ENCODE measurements around the gene SGCD.

The SGCD gene

DNA sequence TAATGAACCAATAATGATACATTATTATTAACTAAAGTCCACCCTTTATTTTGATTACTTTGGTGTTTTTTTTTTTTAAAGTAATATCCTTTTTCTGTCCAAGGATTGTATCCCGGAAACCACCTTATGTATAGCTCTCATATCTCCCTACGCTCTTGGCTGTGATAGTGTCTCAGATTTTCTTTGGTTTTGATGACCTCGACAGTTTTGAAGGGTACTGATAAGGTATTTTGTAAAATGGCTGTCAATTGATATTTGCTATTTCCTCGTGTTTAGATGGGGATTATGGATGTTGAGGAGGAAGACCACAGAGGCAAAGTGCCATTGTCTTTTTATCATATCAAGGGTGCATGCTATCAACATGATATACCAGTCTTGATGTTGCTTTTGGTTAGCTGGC, 259.0 kb downstream of the SGCD start:
- no peak overlapping the region for H3K4me3 ChIP-seq (ENCODE audit: severe bottlenecking)
- no peak overlapping the region for H3K27ac ChIP-seq (ENCODE audit: poor library complexity, severe bottlenecking)
- H3K27me3 ChIP-seq (ENCODE audit: insufficient read depth, poor library complexity, severe bottlenecking), result no peaks in the 10 kb centered on the region
- H3K36me3 ChIP-seq (ENCODE audit: low read depth), result no peaks in the 10 kb centered on the region
- no peak for ATAC-seq (ENCODE audit: low read depth)
- H3K4me1 ChIP-seq (ENCODE audit: insufficient read depth, poor library complexity, severe bottlenecking), result no peaks in the 10 kb centered on the region
- DNase-seq (ENCODE audit: low spot score), result no peak
- no peaks in the 10 kb centered on the region for H3K9me3 ChIP-seq (ENCODE audit: severe bottlenecking)
- TF ChIP-seq, protein P1, sequence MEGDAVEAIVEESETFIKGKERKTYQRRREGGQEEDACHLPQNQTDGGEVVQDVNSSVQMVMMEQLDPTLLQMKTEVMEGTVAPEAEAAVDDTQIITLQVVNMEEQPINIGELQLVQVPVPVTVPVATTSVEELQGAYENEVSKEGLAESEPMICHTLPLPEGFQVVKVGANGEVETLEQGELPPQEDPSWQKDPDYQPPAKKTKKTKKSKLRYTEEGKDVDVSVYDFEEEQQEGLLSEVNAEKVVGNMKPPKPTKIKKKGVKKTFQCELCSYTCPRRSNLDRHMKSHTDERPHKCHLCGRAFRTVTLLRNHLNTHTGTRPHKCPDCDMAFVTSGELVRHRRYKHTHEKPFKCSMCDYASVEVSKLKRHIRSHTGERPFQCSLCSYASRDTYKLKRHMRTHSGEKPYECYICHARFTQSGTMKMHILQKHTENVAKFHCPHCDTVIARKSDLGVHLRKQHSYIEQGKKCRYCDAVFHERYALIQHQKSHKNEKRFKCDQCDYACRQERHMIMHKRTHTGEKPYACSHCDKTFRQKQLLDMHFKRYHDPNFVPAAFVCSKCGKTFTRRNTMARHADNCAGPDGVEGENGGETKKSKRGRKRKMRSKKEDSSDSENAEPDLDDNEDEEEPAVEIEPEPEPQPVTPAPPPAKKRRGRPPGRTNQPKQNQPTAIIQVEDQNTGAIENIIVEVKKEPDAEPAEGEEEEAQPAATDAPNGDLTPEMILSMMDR (IDR thresholded peaks at IDR 0.05; ENCODE audit: poor library complexity, severe bottlenecking), result no peak

DNA sequence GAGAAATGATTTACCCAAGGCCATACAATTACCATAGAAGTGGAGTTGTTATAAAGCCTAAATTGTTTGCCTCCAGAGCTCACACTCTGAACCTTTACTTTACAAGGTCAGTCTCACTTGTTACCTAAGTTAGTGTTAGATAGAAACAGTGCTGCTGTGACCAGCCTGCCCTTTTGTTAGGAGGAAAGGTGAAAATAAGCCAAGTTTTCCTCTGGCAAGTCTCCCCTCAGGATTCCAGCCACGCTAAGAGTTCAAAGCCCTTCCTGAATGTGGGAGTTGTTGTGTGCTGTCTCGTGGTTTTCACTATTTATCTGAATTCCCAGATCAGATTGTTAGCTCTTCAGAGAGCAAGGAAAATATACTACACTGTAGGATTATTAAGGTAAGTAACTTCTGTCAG, 260.0 kb downstream of the SGCD start:
- no peak for ATAC-seq (ENCODE audit: low read depth)
- TF ChIP-seq, protein P1 (IDR thresholded peaks at IDR 0.05; ENCODE audit: poor library complexity, severe bottlenecking), result no peak
- H3K36me3 ChIP-seq (ENCODE audit: low read depth), result no peaks in the 10 kb centered on the region
- H3K4me3 ChIP-seq (ENCODE audit: severe bottlenecking), result no peak overlapping the region
- DNase-seq (ENCODE audit: low spot score), result no peak
- H3K9me3 ChIP-seq (ENCODE audit: severe bottlenecking), result no peaks in the 10 kb centered on the region
- no peak overlapping the region for H3K27ac ChIP-seq (ENCODE audit: poor library complexity, severe bottlenecking)
- H3K4me1 ChIP-seq (ENCODE audit: insufficient read depth, poor library complexity, severe bottlenecking), result no peaks in the 10 kb centered on the region
- H3K27me3 ChIP-seq (ENCODE audit: insufficient read depth, poor library complexity, severe bottlenecking), result no peaks in the 10 kb centered on the region

DNA sequence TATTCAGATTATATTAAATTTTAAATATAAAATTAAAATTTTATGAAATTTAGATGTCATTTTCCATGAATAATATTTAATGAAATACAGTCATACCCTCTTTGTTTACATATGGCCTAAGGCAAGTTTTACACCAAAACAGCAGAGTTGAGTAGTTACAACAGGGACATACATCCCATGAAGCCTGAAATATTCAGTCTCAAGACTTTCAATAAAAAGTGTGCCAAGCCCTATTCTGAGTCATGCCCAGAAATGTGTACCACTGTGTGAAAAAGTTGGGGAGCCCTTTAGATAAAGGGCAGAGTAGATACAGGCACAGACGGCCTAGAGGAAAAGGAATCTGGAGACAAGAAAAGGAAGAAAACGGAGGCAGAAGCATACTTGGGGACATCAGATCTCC, 261.3 kb downstream of the SGCD start:
- DNase-seq (ENCODE audit: low spot score), result no peak
- no peak for ATAC-seq (ENCODE audit: low read depth)
- Histone ChIP-seq H3K36me3 (ENCODE audit: low read depth) (no peaks in the 10 kb centered on the region), H3K4me1 (ENCODE audit: insufficient read depth, poor library complexity, severe bottlenecking) (no peaks in the 10 kb centered on the region), H3K27ac (ENCODE audit: poor library complexity, severe bottlenecking) (no peak overlapping the region), H3K4me3 (ENCODE audit: severe bottlenecking) (no peak overlapping the region), H3K27me3 (ENCODE audit: insufficient read depth, poor library complexity, severe bottlenecking) (no peaks in the 10 kb centered on the region), H3K9me3 (ENCODE audit: severe bottlenecking) (no peaks in the 10 kb centered on the region)
- TF ChIP-seq, protein P1 (IDR thresholded peaks at IDR 0.05; ENCODE audit: poor library complexity, severe bottlenecking), result no peak

DNA sequence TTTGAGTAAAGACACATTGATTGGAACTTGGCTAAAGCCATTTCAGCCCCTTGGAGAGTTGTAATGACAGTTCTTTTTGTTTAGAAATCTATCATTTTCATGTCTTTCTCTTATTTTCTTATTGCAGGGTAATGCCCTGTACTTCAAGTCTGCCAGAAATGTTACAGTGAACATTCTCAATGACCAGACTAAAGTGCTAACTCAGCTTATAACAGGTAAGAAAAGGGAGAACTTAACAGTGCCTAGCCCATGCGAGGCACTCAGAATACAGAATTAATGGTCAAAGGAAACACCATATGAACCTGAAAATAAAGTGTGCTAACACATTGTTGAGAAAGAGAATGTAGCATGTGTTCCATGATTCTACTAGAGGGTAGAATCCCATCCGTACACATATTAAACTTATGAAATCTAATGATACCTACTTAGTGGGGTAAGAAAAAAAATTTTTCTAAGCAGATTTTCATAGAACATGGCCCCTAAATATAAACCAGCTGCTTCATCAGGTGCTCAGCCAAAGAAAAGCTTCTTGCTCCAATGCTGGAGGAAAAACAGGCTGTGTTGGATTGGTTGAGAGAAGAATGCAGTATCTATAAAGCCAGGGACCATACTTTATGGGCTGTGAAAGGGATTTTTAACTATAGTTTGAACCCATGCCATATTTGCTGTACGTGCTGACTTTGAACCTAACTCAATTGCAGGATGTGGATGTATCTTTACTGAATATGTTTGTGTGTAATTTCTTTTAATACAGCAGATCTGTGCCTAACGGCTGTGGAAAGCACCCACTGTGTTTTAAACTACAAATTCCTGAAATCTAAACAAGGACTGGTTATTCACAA, 262.4 kb downstream of the SGCD start:
- no peaks in the 10 kb centered on the region for H3K4me1 ChIP-seq (ENCODE audit: insufficient read depth, poor library complexity, severe bottlenecking)
- H3K4me3 ChIP-seq (ENCODE audit: severe bottlenecking), result no peak overlapping the region
- ATAC-seq (ENCODE audit: low read depth) (no peak), DNase-seq (ENCODE audit: low spot score) (no peak)
- H3K36me3 ChIP-seq (ENCODE audit: low read depth), result no peaks in the 10 kb centered on the region
- TF ChIP-seq, protein P1 (IDR thresholded peaks at IDR 0.05; ENCODE audit: poor library complexity, severe bottlenecking), result no peak
- H3K9me3 ChIP-seq (ENCODE audit: severe bottlenecking), result no peaks in the 10 kb centered on the region
- H3K27ac ChIP-seq (ENCODE audit: poor library complexity, severe bottlenecking), result no peak overlapping the region
- H3K27me3 ChIP-seq (ENCODE audit: insufficient read depth, poor library complexity, severe bottlenecking), result no peaks in the 10 kb centered on the region

DNA sequence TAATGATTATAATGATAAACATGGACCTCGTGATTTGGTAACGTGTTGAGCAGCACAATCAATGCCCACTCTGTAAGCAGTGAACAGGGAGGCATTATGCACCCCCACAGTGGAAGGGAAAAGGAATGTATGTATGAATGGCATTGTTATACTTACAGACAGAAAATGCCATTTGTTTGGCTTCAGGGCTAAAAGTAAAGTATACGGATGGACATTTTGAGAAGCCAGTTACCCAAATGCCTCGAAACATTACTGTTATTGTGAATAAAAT, 262.9 kb downstream of the SGCD start:
- no peak for ATAC-seq (ENCODE audit: low read depth)
- H3K4me3 ChIP-seq (ENCODE audit: severe bottlenecking), result no peak overlapping the region
- DNase-seq (ENCODE audit: low spot score), result no peak
- H3K36me3 ChIP-seq (ENCODE audit: low read depth), result no peaks in the 10 kb centered on the region
- no peaks in the 10 kb centered on the region for H3K27me3 ChIP-seq (ENCODE audit: insufficient read depth, poor library complexity, severe bottlenecking)
- H3K27ac ChIP-seq (ENCODE audit: poor library complexity, severe bottlenecking), result no peak overlapping the region
- H3K9me3 ChIP-seq (ENCODE audit: severe bottlenecking), result no peaks in the 10 kb centered on the region
- no peaks in the 10 kb centered on the region for H3K4me1 ChIP-seq (ENCODE audit: insufficient read depth, poor library complexity, severe bottlenecking)
- TF ChIP-seq, protein P1 (IDR thresholded peaks at IDR 0.05; ENCODE audit: poor library complexity, severe bottlenecking), result no peak
